HCT116 (cell line): ENCODE data around the gene EPHA6. TPM values are rescaled to one million over a fixed set of nuclear protein-coding genes. Genes with fewer than 3 reads are reported as not detected.

Experiments used
- ATAC-seq: fragments of 200-7000 bp; cut with Tn5 transposase; 2 replicates; pipeline ENCODE4 v1.9.1; 2020; ENCODE audit warnings: mild to moderate bottlenecking, moderate library complexity
- BruUV-seq: library from RNA; stranded (reverse); fragments of 400-500 nt; replicated peaks from 2 replicates; lab custom pipeline; 2021; lab: Mats Ljungman, UMichigan
- CTCF ChIA-PET: fragments of 300-600 bp; sonication (Branson Sonifier 250); formaldehyde crosslinking; loops from one replicate; lab custom pipeline; 2021; ENCODE audit warnings: antibody characterized with exemption; lab: Charles Lee
- POLR2A ChIA-PET: fragments of 300-600, 350-600 bp; sonication (Branson Sonifier 250); formaldehyde crosslinking; loops from one replicate; lab custom pipeline; 2021; ENCODE audit warnings: antibody characterized with exemption; lab: Charles Lee
- RAD21 ChIA-PET, 2 experiments: fragments of 300-600 bp; sonication (Branson Sonifier 250); formaldehyde crosslinking; loops; one replicate each; lab custom pipeline; 2023; ENCODE audit warnings: low total read pairs in 2 of 2; ENCODE audit not compliant: uncharacterized antibody in 2 of 2, unreplicated experiment in 2 of 2, low non-redundant PET in 1 of 2; lab: Charles Lee
- DNase-seq: peaks from one replicate; pipeline ENCODE4 v3.0.0-alpha.2; 2010; ENCODE audit warnings: low read depth, low spot score
- H2AFZ ChIP-seq: fragments of 200-600 bp; shearing (Covaris generic), sonication (generic); 2 replicates; pipeline ENCODE4 v1.6.1; 2017; ENCODE audit warnings: low read depth, mixed run types, mixed read lengths, antibody characterized with exemption, low read length; ENCODE audit not compliant: poor library complexity, severe bottlenecking
- H3K27ac ChIP-seq: 2 replicates; pipeline ENCODE4 v1.5.1; 2012; ENCODE audit warnings: low read depth, low read length
- H3K27me3 ChIP-seq: fragments of 200-600 bp; sonication (generic); 2 replicates; pipeline ENCODE4 v1.6.1; 2016; ENCODE audit warnings: mixed run types, low read length, mixed read lengths; ENCODE audit not compliant: insufficient read depth
- H3K36me3 ChIP-seq, 2 experiments: fragments of 200-500 bp in 1 of 2; fragments of 200-600 bp in 1 of 2; sonication (Bioruptor generic) in 1 of 2; sonication (generic) in 1 of 2; 2 replicates each; pipeline versions ENCODE4 v1.5.1 to v1.6.1; 2014 to 2016; ENCODE audit warnings: low read length in 2 of 2, inconsistent platforms in 1 of 2, mixed read lengths in 1 of 2, mixed run types in 1 of 2; ENCODE audit not compliant: insufficient read depth in 2 of 2, control insufficient read depth in 1 of 2
- H3K4me1 ChIP-seq, 2 experiments: fragments of 200-600 bp in 1 of 2; sonication (generic) in 1 of 2; 2 replicates each; pipeline versions ENCODE4 v1.5.1 to v1.6.1; 2012 to 2017; ENCODE audit warnings: low read length in 2 of 2, inconsistent platforms in 1 of 2, mild to moderate bottlenecking in 1 of 2, mixed read lengths in 1 of 2, mixed run types in 1 of 2, moderate library complexity in 1 of 2; ENCODE audit not compliant: insufficient read depth in 2 of 2, control insufficient read depth in 1 of 2
- H3K4me2 ChIP-seq: fragments of 200-600 bp; sonication (generic); 2 replicates; pipeline ENCODE4 v1.6.1; 2017; ENCODE audit warnings: mixed run types, low read length, mixed read lengths
- H3K4me3 ChIP-seq, 2 experiments: fragments of 200-600 bp in 1 of 2; sonication (generic) in 1 of 2; replicated peaks in 1 of 2; 2 replicates each; pipeline ENCODE4 v1.5.1; 2011 to 2016; ENCODE audit warnings: low read length in 2 of 2, control low read depth in 1 of 2, low read depth in 1 of 2, mild to moderate bottlenecking in 1 of 2, mixed read lengths in 1 of 2, mixed run types in 1 of 2
- H3K79me2 ChIP-seq: fragments of 200-600 bp; sonication (generic); 2 replicates; pipeline ENCODE4 v1.6.1; 2017; ENCODE audit warnings: mild to moderate bottlenecking, mixed run types, low read length, moderate library complexity, mixed read lengths; ENCODE audit not compliant: insufficient read depth
- H3K9ac ChIP-seq: fragments of 200-600 bp; sonication (generic); 2 replicates; pipeline ENCODE4 v1.6.1; 2016; ENCODE audit warnings: low read length, mixed read lengths
- H3K9me2 ChIP-seq: fragments of 200-600 bp; sonication (generic), shearing (Covaris generic); 2 replicates; pipeline ENCODE4 v1.6.1; 2017; ENCODE audit warnings: mixed run types, mild to moderate bottlenecking, moderate library complexity; ENCODE audit not compliant: insufficient read depth
- H3K9me3 ChIP-seq, 2 experiments: fragments of 200-500 bp in 1 of 2; fragments of 200-600 bp in 1 of 2; sonication (Bioruptor generic) in 1 of 2; sonication (generic) in 1 of 2; 2 replicates each; pipeline ENCODE4 v1.6.1; 2014 to 2017; ENCODE audit warnings: low read length in 2 of 2, mixed read lengths in 2 of 2, inconsistent platforms in 1 of 2, low read depth in 1 of 2, mild to moderate bottlenecking in 1 of 2, mixed run types in 1 of 2, moderate library complexity in 1 of 2; ENCODE audit not compliant: control insufficient read depth in 1 of 2, insufficient read depth in 1 of 2
- H4K20me1 ChIP-seq: fragments of 200-600 bp; sonication (generic), shearing (Covaris generic); 2 replicates; pipeline ENCODE4 v1.6.1; 2017; ENCODE audit warnings: mixed run types, mild to moderate bottlenecking, moderate library complexity; ENCODE audit not compliant: insufficient read depth
- CBX3 ChIP-seq: IDR thresholded peaks from 2 replicates; pipeline ENCODE4 v1.6.1; 2012; ENCODE audit warnings: low read depth
- CEBPB ChIP-seq: IDR thresholded peaks from 2 replicates; pipeline ENCODE4 v1.6.1; 2012; ENCODE audit warnings: low read depth
- EGR1 ChIP-seq: IDR thresholded peaks from 2 replicates; pipeline ENCODE4 v1.6.1; 2012; ENCODE audit warnings: low read depth
- ELF1 ChIP-seq: IDR thresholded peaks from 2 replicates; pipeline ENCODE4 v1.6.1; 2012; ENCODE audit warnings: low read depth, borderline replicate concordance
- EZH2 ChIP-seq: fragments of 200-600 bp; sonication (generic); IDR thresholded peaks from 2 replicates; pipeline ENCODE4 v1.6.1; 2017; ENCODE audit warnings: antibody characterized with exemption, mixed run types
- EZH2phosphoT487 ChIP-seq: fragments of 200-600 bp; IDR thresholded peaks from 2 replicates; pipeline ENCODE4 v1.6.1; 2018; ENCODE audit warnings: antibody characterized with exemption, borderline replicate concordance
- FOSL1 ChIP-seq: IDR thresholded peaks from 2 replicates; pipeline ENCODE4 v1.6.1; 2012; ENCODE audit warnings: low read depth
- MAX ChIP-seq: IDR thresholded peaks from 2 replicates; pipeline ENCODE4 v1.6.1; 2012
- POLR2AphosphoS5 ChIP-seq: IDR thresholded peaks from 2 replicates; pipeline ENCODE4 v1.6.1; 2011; ENCODE audit warnings: mild to moderate bottlenecking, low read depth, low read length, moderate library complexity
- RAD21 ChIP-seq: IDR thresholded peaks from 2 replicates; pipeline ENCODE4 v1.6.1; 2012; ENCODE audit warnings: low read depth, mild to moderate bottlenecking
- SRF ChIP-seq: IDR thresholded peaks from 2 replicates; pipeline ENCODE4 v1.6.1; 2012; ENCODE audit warnings: low read depth
- TCF7L2 ChIP-seq: IDR thresholded peaks from 2 replicates; pipeline ENCODE4 v1.7.0; 2011; ENCODE audit warnings: borderline replicate concordance, inconsistent platforms; ENCODE audit not compliant: insufficient read depth, insufficient read length; ENCODE audit errors: extremely low read depth
- YY1 ChIP-seq: IDR thresholded peaks from 2 replicates; pipeline ENCODE4 v1.6.1; 2011; ENCODE audit warnings: low read length, low read depth, moderate library complexity, mild to moderate bottlenecking; ENCODE audit not compliant: insufficient replicate concordance; ENCODE audit errors: extremely low read depth
- ZNF274 ChIP-seq: fragments of 200-500 bp; sonication (Bioruptor generic); IDR thresholded peaks from 2 replicates; pipeline ENCODE4 v1.6.1; 2014; ENCODE audit warnings: mild to moderate bottlenecking, low read depth, low read length, inconsistent platforms
- intact Hi-C: fragments of 100-400 bp; cut with micrococcal nuclease; formaldehyde crosslinking; loops from 2 replicates; pipeline ENCODE4 v1.10.0; 2022
- total RNA-seq: library from RNA; stranded (reverse); gene quantifications from one replicate; pipeline ENCODE4 v1.2.1, GENCODE V29; 2021; ENCODE audit not compliant: unreplicated experiment
- TF ChIP-seq, protein P1 (sequence below): IDR thresholded peaks from 2 replicates; pipeline ENCODE4 v1.6.1; 2011; ENCODE audit warnings: mild to moderate bottlenecking, low read length, moderate library complexity; ENCODE audit not compliant: insufficient replicate concordance; ENCODE audit errors: extremely low read depth

Gene EPHA6
- total RNA-seq, 1 experiment from 2014 or later = not detected

- TF ChIP-seq ZNF274 (no peak), TCF7L2 (no peak), RAD21 (no peak), EZH2 (no peak)
These were observed 546.4 kb downstream of the EPHA6 start (continued) for GRCh38 chr3:97360804-97361203.

GRCh38 chr3:97384583-97384982 lies 570.2 kb downstream of the EPHA6 start:
- intact Hi-C loops = no loop called here
- no peak for DNase-seq
- H4K20me1 ChIP-seq = no peaks in the 10 kb centered on the region
- TF ChIP-seq, protein P1, sequence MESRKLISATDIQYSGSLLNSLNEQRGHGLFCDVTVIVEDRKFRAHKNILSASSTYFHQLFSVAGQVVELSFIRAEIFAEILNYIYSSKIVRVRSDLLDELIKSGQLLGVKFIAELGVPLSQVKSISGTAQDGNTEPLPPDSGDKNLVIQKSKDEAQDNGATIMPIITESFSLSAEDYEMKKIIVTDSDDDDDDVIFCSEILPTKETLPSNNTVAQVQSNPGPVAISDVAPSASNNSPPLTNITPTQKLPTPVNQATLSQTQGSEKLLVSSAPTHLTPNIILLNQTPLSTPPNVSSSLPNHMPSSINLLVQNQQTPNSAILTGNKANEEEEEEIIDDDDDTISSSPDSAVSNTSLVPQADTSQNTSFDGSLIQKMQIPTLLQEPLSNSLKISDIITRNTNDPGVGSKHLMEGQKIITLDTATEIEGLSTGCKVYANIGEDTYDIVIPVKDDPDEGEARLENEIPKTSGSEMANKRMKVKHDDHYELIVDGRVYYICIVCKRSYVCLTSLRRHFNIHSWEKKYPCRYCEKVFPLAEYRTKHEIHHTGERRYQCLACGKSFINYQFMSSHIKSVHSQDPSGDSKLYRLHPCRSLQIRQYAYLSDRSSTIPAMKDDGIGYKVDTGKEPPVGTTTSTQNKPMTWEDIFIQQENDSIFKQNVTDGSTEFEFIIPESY = no peak
- no peak for TF ChIP-seq YY1
- TF ChIP-seq TCF7L2 = no peak
- TF ChIP-seq POLR2AphosphoS5 = no peak
- no peak for TF ChIP-seq SRF
- no peak for TF ChIP-seq RAD21
- no peak for TF ChIP-seq EZH2phosphoT487
- no peak for TF ChIP-seq CBX3
- TF ChIP-seq CEBPB = no peak
- no peak for TF ChIP-seq FOSL1
- TF ChIP-seq MAX = no peak
- TF ChIP-seq ELF1 = no peak
- TF ChIP-seq EGR1 = no peak
- TF ChIP-seq, all 23 proteins: peak for 0
- no TSS peak for BruUV-seq
- H3K27ac ChIP-seq = no peak overlapping the region
- ChIA-PET CTCF (no interaction called here), POLR2A (no interaction called here), RAD21 (no interaction called here)
- no peaks in the 10 kb centered on the region for H3K4me1 ChIP-seq
- no peak overlapping the region for H3K4me2 ChIP-seq
- no peaks in the 10 kb centered on the region for H3K79me2 ChIP-seq
- H3K9me3 ChIP-seq = peaks cover 0 to 21% of the 10 kb centered on the region in 2 experiments; a peak in 3 of 4 replicates
- H3K9me2 ChIP-seq = no peaks in the 10 kb centered on the region
- H3K9ac ChIP-seq = no peak overlapping the region
- no peaks in the 10 kb centered on the region for H3K27me3 ChIP-seq
- H2AFZ ChIP-seq = no peak overlapping the region
- H3K4me3 ChIP-seq = no peak overlapping the region
- no peak for ATAC-seq
- no peaks in the 10 kb centered on the region for H3K36me3 ChIP-seq
